H9 (cell line): ENCODE data around the gene YWHAH. TPM values are rescaled to one million over a fixed set of nuclear protein-coding genes. Genes with fewer than 3 reads are reported as not detected.

Experiments used
- DNase-seq: peaks from one replicate; pipeline ENCODE4 v3.0.0-alpha.2; 2017
- H2AFZ ChIP-seq: one replicate; pipeline ENCODE4 v1.6.1; 2013; ENCODE audit warnings: mild to moderate bottlenecking, low read length, control low read depth, moderate library complexity
- H2AK5ac ChIP-seq: 2 replicates; pipeline ENCODE4 v1.6.1; 2013; ENCODE audit warnings: low read length, control low read depth, mixed read lengths; ENCODE audit not compliant: insufficient read length
- H2BK120ac ChIP-seq: one replicate; pipeline ENCODE4 v1.6.1; 2013; ENCODE audit warnings: low read depth, mild to moderate bottlenecking, low read length, control low read depth, inconsistent platforms; ENCODE audit not compliant: poor library complexity, severe bottlenecking
- H2BK12ac ChIP-seq: 2 replicates; pipeline ENCODE4 v1.6.1; 2013; ENCODE audit warnings: low read length, control low read depth, mixed read lengths, low read depth; ENCODE audit not compliant: insufficient read length
- H2BK15ac ChIP-seq: 2 replicates; pipeline ENCODE4 v1.6.1; 2013; ENCODE audit warnings: low read depth, low read length, control low read depth
- H2BK20ac ChIP-seq: one replicate; pipeline ENCODE4 v1.6.1; 2013; ENCODE audit warnings: low read depth, mild to moderate bottlenecking, low read length, control low read depth, inconsistent platforms; ENCODE audit not compliant: poor library complexity, severe bottlenecking
- H2BK5ac ChIP-seq: 2 replicates; pipeline ENCODE4 v1.6.1; 2013; ENCODE audit warnings: low read length, control low read depth, mixed read lengths; ENCODE audit not compliant: insufficient read length
- H3K14ac ChIP-seq: 2 replicates; pipeline ENCODE4 v1.6.1; 2013; ENCODE audit warnings: low read length, control low read depth; ENCODE audit not compliant: insufficient read depth
- H3K18ac ChIP-seq: 2 replicates; pipeline ENCODE4 v1.6.1; 2013; ENCODE audit warnings: low read depth, mild to moderate bottlenecking, mixed read lengths, low read length, control low read depth; ENCODE audit not compliant: insufficient read length
- H3K23ac ChIP-seq: 2 replicates; pipeline ENCODE4 v1.6.1; 2013; ENCODE audit warnings: low read length, control low read depth, mixed read lengths, low read depth; ENCODE audit not compliant: insufficient read length
- H3K23me2 ChIP-seq: 2 replicates; pipeline ENCODE4 v1.6.1; 2013; ENCODE audit warnings: low read depth, mild to moderate bottlenecking, mixed read lengths, low read length, control low read depth; ENCODE audit not compliant: insufficient read length, poor library complexity, severe bottlenecking
- H3K27ac ChIP-seq: 2 replicates; pipeline ENCODE4 v1.5.1; 2013; ENCODE audit warnings: low read length, control low read depth, mixed read lengths, low read depth; ENCODE audit not compliant: insufficient read length
- H3K27me3 ChIP-seq: 2 replicates; pipeline ENCODE4 v1.6.1; 2013; ENCODE audit warnings: low read length, control low read depth, inconsistent platforms; ENCODE audit not compliant: insufficient read depth
- H3K4ac ChIP-seq: 2 replicates; pipeline ENCODE4 v1.6.1; 2013; ENCODE audit warnings: low read depth, mild to moderate bottlenecking, control low read depth, inconsistent platforms, low read length, moderate library complexity
- H3K4me1 ChIP-seq: 2 replicates; pipeline ENCODE4 v1.6.1; 2013; ENCODE audit warnings: low read length, control low read depth, inconsistent platforms; ENCODE audit not compliant: insufficient read depth
- H3K4me2 ChIP-seq: 2 replicates; pipeline ENCODE4 v1.6.1; 2013; ENCODE audit warnings: low read length, control low read depth, mixed read lengths; ENCODE audit not compliant: insufficient read length, insufficient read depth
- H3K56ac ChIP-seq: 2 replicates; pipeline ENCODE4 v1.6.1; 2013; ENCODE audit warnings: low read depth, mild to moderate bottlenecking, mixed read lengths, low read length, control low read depth; ENCODE audit not compliant: insufficient read length
- H3K79me1 ChIP-seq: 2 replicates; pipeline ENCODE4 v1.6.1; 2013; ENCODE audit warnings: low read depth, mild to moderate bottlenecking, moderate library complexity, low read length, control low read depth, inconsistent platforms; ENCODE audit not compliant: insufficient read depth, poor library complexity, severe bottlenecking
- H3K79me2 ChIP-seq: 2 replicates; pipeline ENCODE4 v1.6.1; 2013; ENCODE audit warnings: low read length, control low read depth, inconsistent platforms; ENCODE audit not compliant: insufficient read depth
- H3K9ac ChIP-seq: 2 replicates; pipeline ENCODE4 v1.6.1; 2013; ENCODE audit warnings: low read length, control low read depth, mixed read lengths; ENCODE audit not compliant: insufficient read length; ENCODE audit errors: extremely low read depth
- H3K9me3 ChIP-seq: one replicate; pipeline ENCODE4 v1.6.1; 2013; ENCODE audit warnings: low read depth, low read length, inconsistent platforms; ENCODE audit not compliant: control insufficient read depth
- H3T11ph ChIP-seq: one replicate; pipeline ENCODE4 v1.6.1; 2013; ENCODE audit warnings: mild to moderate bottlenecking, low read length, control low read depth, inconsistent platforms
- H4K20me1 ChIP-seq: one replicate; pipeline ENCODE4 v1.6.1; 2013; ENCODE audit not compliant: control insufficient read depth, insufficient read length, insufficient read depth
- H4K5ac ChIP-seq: 2 replicates; pipeline ENCODE4 v1.6.1; 2013; ENCODE audit warnings: low read depth, mild to moderate bottlenecking, mixed read lengths, low read length, control low read depth; ENCODE audit not compliant: insufficient read length
- H4K8ac ChIP-seq: replicated peaks from 2 replicates; pipeline ENCODE4 v1.6.1; 2013; ENCODE audit warnings: low read length, control low read depth, mixed read lengths, low read depth; ENCODE audit not compliant: insufficient read length
- H4K91ac ChIP-seq: 2 replicates; pipeline ENCODE4 v1.6.1; 2013; ENCODE audit warnings: low read depth, mild to moderate bottlenecking, moderate library complexity, mixed read lengths, low read length, control low read depth; ENCODE audit not compliant: insufficient read length
- H3K27ac Mint-ChIP-seq, 3 experiments: 2 replicates in 2 of 3; 3 replicates in 1 of 3; pipeline ENCODE4 v1.8.0; 2020 to 2021; ENCODE audit warnings: mixed read lengths in 3 of 3, mild to moderate bottlenecking in 1 of 3, moderate library complexity in 1 of 3
- H3K27me3 Mint-ChIP-seq: 2 replicates; pipeline ENCODE4 v1.8.0; 2021; ENCODE audit warnings: low read depth, mild to moderate bottlenecking, moderate library complexity, mixed read lengths
- H3K36me3 Mint-ChIP-seq, 3 experiments: 2 replicates in 2 of 3; 3 replicates in 1 of 3; pipeline ENCODE4 v1.8.0; 2020 to 2021; ENCODE audit warnings: low read depth in 3 of 3, mixed read lengths in 3 of 3; ENCODE audit not compliant: insufficient read depth in 1 of 3
- H3K4me1 Mint-ChIP-seq, 2 experiments: 2 replicates each; pipeline ENCODE4 v1.8.0; 2020; ENCODE audit warnings: mixed read lengths in 2 of 2
- H3K4me3 Mint-ChIP-seq, 2 experiments: 2 replicates in 1 of 2; 3 replicates in 1 of 2; pipeline ENCODE4 v1.8.0; 2020 to 2021; ENCODE audit warnings: mild to moderate bottlenecking in 2 of 2, mixed read lengths in 2 of 2, moderate library complexity in 1 of 2
- H3K9me3 Mint-ChIP-seq, 2 experiments: 2 replicates in 1 of 2; 3 replicates in 1 of 2; pipeline ENCODE4 v1.8.0; 2020; ENCODE audit warnings: mild to moderate bottlenecking in 2 of 2, mixed read lengths in 2 of 2, moderate library complexity in 1 of 2
- CTCF ChIP-seq: fragments of 200-600 bp; sonication (generic); conservative IDR thresholded peaks from 3 replicates; pipeline ENCODE4 v1.8.0; 2021; ENCODE audit warnings: antibody characterized with exemption, mild to moderate bottlenecking
- WGBS: extraction: QIAGEN DNeasy Blood & Tissue Kit; methylation state at CpG from one replicate; pipeline ENCODE4 v1.1.7; 2013; ENCODE audit warnings: missing lambda C conversion rate, low lambda C conversion rate, mixed read lengths; ENCODE audit not compliant: insufficient read length; ENCODE audit errors: extremely low coverage; 5-methylcytosine and 5-hydroxymethylcytosine counted together
- total RNA-seq: library from RNA; stranded (reverse); gene quantifications from 2 replicates; pipeline ENCODE4 v1.2.1, GENCODE V29; 2021

The YWHAH gene
- total RNA-seq, 1 experiment from 2014 or later: 250 TPM

DNA sequence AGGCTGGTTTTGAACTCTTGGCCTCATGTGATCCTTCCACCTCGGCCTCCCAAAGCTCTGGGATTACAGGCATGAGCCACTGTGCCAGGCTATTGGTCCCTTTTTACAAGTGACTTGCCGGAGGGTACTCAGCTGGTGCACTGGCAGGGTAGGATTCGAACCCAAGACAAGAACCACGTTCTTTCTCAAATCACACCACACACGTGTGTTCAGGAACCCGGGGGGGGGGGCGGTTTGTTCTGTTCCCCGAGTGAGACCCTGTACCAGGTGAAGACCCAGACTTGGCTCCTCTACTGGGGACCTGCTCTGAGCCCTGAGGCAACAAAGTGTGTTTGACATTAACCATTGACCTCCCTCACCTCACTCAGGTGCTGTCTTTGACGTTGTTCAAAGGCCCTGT is 3.8 kb upstream of the YWHAH start:
- peaks cover 11 to 20% of the 10 kb centered on the region in 2 experiments for H3K4me1 Mint-ChIP-seq
- H3K27ac Mint-ChIP-seq: no peak overlapping the region
- no peaks in the 10 kb centered on the region for H3K27me3 ChIP-seq
- H2BK15ac ChIP-seq: no peak overlapping the region
- peaks cover 8% of the 10 kb centered on the region for H3K23me2 ChIP-seq
- no peak overlapping the region for H3K56ac ChIP-seq
- no peak overlapping the region for H2BK5ac ChIP-seq
- H3K79me2 ChIP-seq: peaks cover 5% of the 10 kb centered on the region; the same call in 1 of the 2 replicates
- H3K4ac ChIP-seq: no peak overlapping the region
- H3K9me3 ChIP-seq: no peaks in the 10 kb centered on the region
- H3K36me3 Mint-ChIP-seq: no peaks in the 10 kb centered on the region
- H3K4me2 ChIP-seq: no peak overlapping the region
- H2BK20ac ChIP-seq: no peak overlapping the region
- DNase-seq: no peak
- no peak overlapping the region for H3K23ac ChIP-seq
- H3K27me3 Mint-ChIP-seq: peaks cover 19% of the 10 kb centered on the region
- H2BK120ac ChIP-seq: no peak overlapping the region
- no peak overlapping the region for H4K5ac ChIP-seq
- no peak overlapping the region for H2BK12ac ChIP-seq
- no peak overlapping the region for H2AFZ ChIP-seq
- no peak overlapping the region for H3K18ac ChIP-seq
- no peaks in the 10 kb centered on the region; the same call in 1 of the 2 replicates for H3K4me1 ChIP-seq
- no peak overlapping the region for H4K8ac ChIP-seq
- no peak overlapping the region for H3K14ac ChIP-seq
- no peaks in the 10 kb centered on the region for H4K20me1 ChIP-seq
- no peaks in the 10 kb centered on the region; a peak in 1 of 5 replicates for H3K9me3 Mint-ChIP-seq
- H4K91ac ChIP-seq: no peak overlapping the region
- no peaks in the 10 kb centered on the region for H3K79me1 ChIP-seq
- no peak overlapping the region for H3T11ph ChIP-seq
- H3K27ac ChIP-seq: no peak overlapping the region
- TF ChIP-seq CTCF: no peak
- no CpG with 5 or more reads among the region's 9 CpGs for WGBS
- H2AK5ac ChIP-seq: no peak overlapping the region
- H3K9ac ChIP-seq: no peak overlapping the region
- H3K4me3 Mint-ChIP-seq: no peak overlapping the region
